ENCODE results near the gene PFKP.

PFKP gene

GRCh38 chr10:3099291-3100092 lies 32.1 kb downstream of the PFKP start:
- peak overlapping the region; percentile 83 for H3K27ac ChIP-seq
- no peak for TF ChIP-seq CTCF (conservative IDR thresholded peaks at IDR 0.05; ENCODE audit: low read depth)
- ChIA-PET POLR2A (ENCODE audit: low non-redundant PET) (no interaction called here), CTCF (interaction anchor here (0.5 kb wide), 1 partner anchor 319 kb away, joined by 3 read pairs; no protein-coding TSS in a partner anchor)
- DNase-seq (ENCODE audit: low spot score) = peak; percentile 26

- no peak for DNase-seq (ENCODE audit: low spot score)
- ChIA-PET POLR2A (ENCODE audit: low non-redundant PET) (no interaction called here), CTCF (interaction anchor here (0.5 kb wide), 1 partner anchor 318 kb away, joined by 3 read pairs; no protein-coding TSS in a partner anchor)
- no peak for TF ChIP-seq CTCF (conservative IDR thresholded peaks at IDR 0.05; ENCODE audit: low read depth)
- peak overlapping the region; percentile 83 for H3K27ac ChIP-seq
These were observed 32.9 kb downstream of the PFKP start for GRCh38 chr10:3100093-3100792.

GRCh38 chr10:3100856-3101640 lies 33.7 kb downstream of the PFKP start:
- peak overlapping the region; percentile 83 for H3K27ac ChIP-seq
- TF ChIP-seq CTCF (conservative IDR thresholded peaks at IDR 0.05; ENCODE audit: low read depth) = no peak
- POLR2A ChIA-PET (ENCODE audit: low non-redundant PET) = no interaction called here
- CTCF ChIA-PET = interaction anchor here (0.6 kb wide), 1 partner anchor 427 kb away, joined by 3 read pairs; no protein-coding TSS in a partner anchor
- no peak for DNase-seq (ENCODE audit: low spot score)

- H3K27ac ChIP-seq = peak overlapping the region; percentile 63
- ChIA-PET POLR2A (ENCODE audit: low non-redundant PET) (no interaction called here), CTCF (no interaction called here)
- TF ChIP-seq CTCF (conservative IDR thresholded peaks at IDR 0.05; ENCODE audit: low read depth) = no peak
- DNase-seq (ENCODE audit: low spot score) = no peak
These were observed 35.5 kb downstream of the PFKP start for GRCh38 chr10:3102720-3103427.

- TF ChIP-seq CTCF (conservative IDR thresholded peaks at IDR 0.05; ENCODE audit: low read depth) = no peak
- DNase-seq (ENCODE audit: low spot score) = no peak
- ChIA-PET POLR2A (ENCODE audit: low non-redundant PET) (no interaction called here), CTCF (no interaction called here)
- H3K27ac ChIP-seq = peak overlapping the region; percentile 63
These were observed 36.3 kb downstream of the PFKP start for GRCh38 chr10:3103646-3104045.

All from RWPE1 (cell line).